Metanephros (tissue), 2 donors: ENCODE results near the gene FAM120B. TPM values are rescaled to one million over a fixed set of nuclear protein-coding genes. Genes with fewer than 3 reads are reported as not detected.

Experiments
- small RNA-seq: library from RNA; depleted of rRNA; stranded (forward); fragments of <200 nt; gene quantifications from one replicate; pipeline ENCODE3, GENCODE V24; 2014; ENCODE audit warnings: low replicate concordance
- total RNA-seq: library from RNA; depleted of rRNA; stranded (reverse); fragments of >200 nt; gene quantifications from one replicate; pipeline ENCODE4 v1.2.3, GENCODE V29; 2014

Gene FAM120B
- total RNA-seq, result 32.9 TPM

DNA sequence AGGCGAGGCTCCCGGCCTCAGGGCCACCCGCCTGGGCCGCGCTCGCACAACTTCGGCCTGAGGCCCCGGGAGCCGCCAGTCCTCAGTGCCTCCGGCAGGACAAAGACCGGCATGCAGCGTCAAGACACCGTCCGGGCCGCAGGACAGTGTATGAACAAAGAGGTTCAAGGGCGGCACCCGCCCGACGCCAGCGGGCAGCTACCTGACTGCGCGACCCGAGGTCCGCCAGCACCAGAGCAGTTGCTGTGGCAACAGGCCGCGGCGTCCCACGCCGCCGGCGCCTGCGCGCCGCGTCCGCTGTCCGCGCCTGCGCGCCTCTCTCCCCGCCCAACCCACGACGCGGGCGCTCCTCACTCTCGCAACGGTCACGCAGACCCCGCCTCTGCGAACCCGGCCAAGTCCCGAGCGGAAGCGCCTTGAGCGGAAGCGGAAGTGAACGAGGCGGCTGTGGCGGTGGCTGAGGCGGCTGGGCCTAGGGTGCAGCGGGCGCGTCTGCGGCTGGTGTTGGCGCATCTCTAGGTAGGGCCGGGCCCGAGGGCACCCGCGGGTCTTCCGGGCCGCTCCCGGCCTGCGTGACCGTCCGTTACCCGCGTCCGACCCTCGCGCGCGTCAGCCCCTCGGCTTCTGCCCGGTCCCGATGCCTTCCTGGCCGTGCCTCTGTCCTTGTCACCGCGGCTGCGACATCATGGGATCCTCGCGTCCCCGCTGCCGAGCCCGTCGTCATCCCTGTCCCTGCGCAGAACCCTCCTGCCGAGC lies at the start of gene FAM120B:
FAM120B (plus strand) TSS at position 435 of the 756 bp plus-strand sequence. CDS start 10,633 bp downstream, outside the sequence.

GRCh38 chr6:170290296-170291128 lies 16.0 kb upstream of the FAM120B start, which contains the start of gene DLL1:
Gene DLL1 (minus strand): TSS chr6:170291078. CDS start chr6:170290139, 939 bp downstream.

Small RNAs within 50 kb of the gene (small RNA-seq; reads per million reads assigned to genes)
- gene MIR4644, result not detected

Other genes starting within 250 kb of the FAM120B start
- 16.8 TPM for gene DLL1, start 15.7 kb upstream of the FAM120B start, total RNA-seq
- gene PSMB1, start 246.5 kb downstream of the FAM120B start, total RNA-seq, result 140 TPM
- gene TBP, start 247.6 kb downstream of the FAM120B start, total RNA-seq, result 16.3 TPM